ENCODE measurements around the gene PTGIR. TPM values are rescaled to one million over a fixed set of nuclear protein-coding genes. Genes with fewer than 3 reads are reported as not detected.
A peak's percentile ranks its signal among the peaks of the same experiment; 100 is the strongest.

The PTGIR gene
- total and polyA plus RNA-seq, 2 experiments from 2014 or later: 21.1 TPM

GRCh38 chr19:46661735-46662592, 37.1 kb upstream of the PTGIR start:
- 4% methylated on average over 19 of the region's 19 CpGs for WGBS, 2 experiments (ENCODE audit: low coverage in 1 of 2, low lambda C conversion rate in 2 of 2, missing lambda C conversion rate in 2 of 2)
- peak overlapping the region; percentile 61 for H2AFZ ChIP-seq
- H3F3A ChIP-seq (ENCODE audit: insufficient read depth): peaks cover 4% of the 10 kb centered on the region; the same call in 1 of the 2 replicates
- TF ChIP-seq EZH2 (IDR thresholded peaks at IDR 0.05; ENCODE audit: insufficient read depth, poor library complexity, severe bottlenecking) (no peak), EZH2phosphoT487 (IDR thresholded peaks at IDR 0.05; ENCODE audit: insufficient read depth, low read depth) (no peak)
- peak overlapping the region; percentile 65 for H3K9ac ChIP-seq
- H3K4me1 ChIP-seq (ENCODE audit: insufficient read depth): peaks cover 5% of the 10 kb centered on the region; the same call in 1 of the 2 replicates
- H3K79me2 ChIP-seq (ENCODE audit: insufficient read depth): no peaks in the 10 kb centered on the region
- in situ Hi-C loops (cut with MboI): no loop called here
- peak overlapping the region; percentile 51 for H3K27ac ChIP-seq
- H4K20me1 ChIP-seq (ENCODE audit: insufficient read depth): no peaks in the 10 kb centered on the region
- H3K4me2 ChIP-seq (ENCODE audit: unreplicated experiment): peak overlapping the region; percentile 82
- H3K36me3 ChIP-seq (ENCODE audit: low read depth): no peaks in the 10 kb centered on the region
- no peaks in the 10 kb centered on the region for H3K9me3 ChIP-seq (ENCODE audit: low read depth)
- H3K4me3 ChIP-seq: peak overlapping the region; percentile 71
- DNase-seq: peak; percentile 96
- H3K27me3 ChIP-seq (replicated peaks; ENCODE audit: insufficient read depth): no peaks in the 10 kb centered on the region
- no peaks in the 10 kb centered on the region for H3K9me2 ChIP-seq (ENCODE audit: insufficient read depth)

GRCh38 chr19:46661020-46661731, 36.3 kb upstream of the PTGIR start, which contains the start of gene DACT3:
Gene DACT3 (minus strand): TSS chr19:46661182. CDS start chr19:46661064, 118 bp downstream.
- H3K9ac ChIP-seq: peak within 1 kb of the TSS; percentile 68
- no peaks in the 10 kb centered on the region for H3K79me2 ChIP-seq (ENCODE audit: insufficient read depth)
- H3K9me2 ChIP-seq (ENCODE audit: insufficient read depth): no peaks in the 10 kb centered on the region
- H3K27ac ChIP-seq: peak within 1 kb of the TSS; percentile 51
- peaks cover 5% of the 10 kb centered on the region; the same call in 1 of the 2 replicates for H3K4me1 ChIP-seq (ENCODE audit: insufficient read depth)
- 0 to 1% methylated on average over 28 to 47 of the region's 61 CpGs for WGBS, 2 experiments (ENCODE audit: low coverage in 1 of 2, low lambda C conversion rate in 2 of 2, missing lambda C conversion rate in 2 of 2)
- peak within 1 kb of the TSS; percentile 71 for H3K4me3 ChIP-seq
- no peaks in the 10 kb centered on the region for H3K27me3 ChIP-seq (replicated peaks; ENCODE audit: insufficient read depth)
- in situ Hi-C loops (cut with MboI): no loop called here
- H3K36me3 ChIP-seq (ENCODE audit: low read depth): no peaks in the 10 kb centered on the region
- DNase-seq: peak; percentile 100
- peak within 1 kb of the TSS; percentile 67 for H2AFZ ChIP-seq
- H3K9me3 ChIP-seq (ENCODE audit: low read depth): no peaks in the 10 kb centered on the region
- H3F3A ChIP-seq (ENCODE audit: insufficient read depth): peaks cover 4% of the 10 kb centered on the region; the same call in 1 of the 2 replicates
- H3K4me2 ChIP-seq (ENCODE audit: unreplicated experiment): peak within 1 kb of the TSS; percentile 82
- TF ChIP-seq EZH2 (IDR thresholded peaks at IDR 0.05; ENCODE audit: insufficient read depth, poor library complexity, severe bottlenecking) (no peak), EZH2phosphoT487 (IDR thresholded peaks at IDR 0.05; ENCODE audit: insufficient read depth, low read depth) (no peak)
- H4K20me1 ChIP-seq (ENCODE audit: insufficient read depth): no peaks in the 10 kb centered on the region

- WGBS, 2 experiments (ENCODE audit: low coverage in 1 of 2, low lambda C conversion rate in 2 of 2, missing lambda C conversion rate in 2 of 2): 1 to 2% methylated on average over 27 to 38 of the region's 40 CpGs
- H3K4me1 ChIP-seq (ENCODE audit: insufficient read depth): peaks cover 5% of the 10 kb centered on the region; the same call in 1 of the 2 replicates
- peak overlapping the region; percentile 72 for H3K4me2 ChIP-seq (ENCODE audit: unreplicated experiment)
- no peaks in the 10 kb centered on the region for H3K27me3 ChIP-seq (replicated peaks; ENCODE audit: insufficient read depth)
- in situ Hi-C loops (cut with MboI): no loop called here
- H3K27ac ChIP-seq: no peak overlapping the region
- H3K79me2 ChIP-seq (ENCODE audit: insufficient read depth): no peaks in the 10 kb centered on the region
- no peaks in the 10 kb centered on the region for H3K9me2 ChIP-seq (ENCODE audit: insufficient read depth)
- DNase-seq: no peak
- peaks cover 4% of the 10 kb centered on the region; the same call in 1 of the 2 replicates for H3F3A ChIP-seq (ENCODE audit: insufficient read depth)
- no peaks in the 10 kb centered on the region for H3K36me3 ChIP-seq (ENCODE audit: low read depth)
- no peaks in the 10 kb centered on the region for H3K9me3 ChIP-seq (ENCODE audit: low read depth)
- H4K20me1 ChIP-seq (ENCODE audit: insufficient read depth): no peaks in the 10 kb centered on the region
- no peak for TF ChIP-seq EZH2phosphoT487 (IDR thresholded peaks at IDR 0.05; ENCODE audit: insufficient read depth, low read depth)
- TF ChIP-seq EZH2 (IDR thresholded peaks at IDR 0.05; ENCODE audit: insufficient read depth, poor library complexity, severe bottlenecking): no peak
- H2AFZ ChIP-seq: peak overlapping the region; percentile 67
- peak overlapping the region; percentile 70 for H3K4me3 ChIP-seq
- peak overlapping the region; percentile 68 for H3K9ac ChIP-seq
Measured at GRCh38 chr19:46660551-46661019, 35.7 kb upstream of the PTGIR start.

GRCh38 chr19:46660008-46660517, 35.2 kb upstream of the PTGIR start:
- no peaks in the 10 kb centered on the region for H3K9me3 ChIP-seq (ENCODE audit: low read depth)
- 3 to 4% methylated on average over 14 of the region's 14 CpGs for WGBS, 2 experiments (ENCODE audit: low coverage in 1 of 2, low lambda C conversion rate in 2 of 2, missing lambda C conversion rate in 2 of 2)
- no peaks in the 10 kb centered on the region for H3K36me3 ChIP-seq (ENCODE audit: low read depth)
- H3K4me1 ChIP-seq (ENCODE audit: insufficient read depth): peaks cover 5% of the 10 kb centered on the region; the same call in 1 of the 2 replicates
- H4K20me1 ChIP-seq (ENCODE audit: insufficient read depth): no peaks in the 10 kb centered on the region
- H2AFZ ChIP-seq: peak overlapping the region; percentile 67
- in situ Hi-C loops (cut with MboI): no loop called here
- H3K79me2 ChIP-seq (ENCODE audit: insufficient read depth): no peaks in the 10 kb centered on the region
- peak overlapping the region; percentile 68 for H3K9ac ChIP-seq
- DNase-seq: peak; percentile 45
- no peak overlapping the region for H3K27ac ChIP-seq
- H3K4me3 ChIP-seq: peak overlapping the region; percentile 70
- H3F3A ChIP-seq (ENCODE audit: insufficient read depth): peaks cover 4% of the 10 kb centered on the region; the same call in 1 of the 2 replicates
- H3K9me2 ChIP-seq (ENCODE audit: insufficient read depth): no peaks in the 10 kb centered on the region
- TF ChIP-seq EZH2phosphoT487 (IDR thresholded peaks at IDR 0.05; ENCODE audit: insufficient read depth, low read depth): no peak
- no peaks in the 10 kb centered on the region for H3K27me3 ChIP-seq (replicated peaks; ENCODE audit: insufficient read depth)
- H3K4me2 ChIP-seq (ENCODE audit: unreplicated experiment): peak overlapping the region; percentile 72
